Testis (tissue), 3 donors: ENCODE data around the gene WIPF3. TPM values are rescaled to one million over a fixed set of nuclear protein-coding genes. Genes with fewer than 3 reads are reported as not detected.
A peak's percentile ranks its signal among the peaks of the same experiment; 100 is the strongest.

ENCODE experiments used
- DNase-seq: peaks from one replicate; pipeline ENCODE4 v3.0.0-alpha.2; 2019
- H3K27ac ChIP-seq, 2 donors: fragments of 200-600 bp; sonication (generic); one replicate each; pipeline ENCODE4 v1.5.1; 2019
- H3K27me3 ChIP-seq: fragments of 200-600 bp; sonication (generic); one replicate; pipeline ENCODE4 v1.5.1; 2019
- H3K36me3 ChIP-seq: fragments of 200-600 bp; sonication (generic); one replicate; pipeline ENCODE4 v1.5.1; 2017; ENCODE audit warnings: low read depth; ENCODE audit errors: missing control alignments
- H3K4me1 ChIP-seq: fragments of 200-600 bp; sonication (generic); one replicate; pipeline ENCODE4 v1.5.1; 2019
- H3K4me3 ChIP-seq, 2 donors: fragments of 200-600 bp; sonication (generic); one replicate each; pipeline ENCODE4 v1.5.1; 2017 to 2019
- H3K9me3 ChIP-seq: fragments of 200-600 bp; sonication (generic); one replicate; pipeline ENCODE4 v1.5.1; 2017
- POLR2A ChIP-seq: fragments of 450-650 bp; IDR thresholded peaks from one replicate; pipeline ENCODE4 v1.6.1; 2017; ENCODE audit warnings: antibody characterized with exemption, mild to moderate bottlenecking, moderate library complexity
- WGBS, 2 donors: methylation state at CpG; one replicate each; pipeline ENCODE4 v1.1.5; 2018; 5-methylcytosine and 5-hydroxymethylcytosine counted together
- intact Hi-C: fragments of 100-400 bp; cut with DNase I; formaldehyde crosslinking; loops from one replicate; pipeline ENCODE4 v1.15.1; 2023; ENCODE audit warnings: low total_unique reads
- polyA plus RNA-seq: library from polyadenylated mRNA; stranded (reverse); fragments of 350-450 nt; fragmentation: Illumina TruSeq; extraction: RNeasy Lipid Tissue Mini Kit (QIAGEN cat#74804); gene quantifications from one replicate; pipeline ENCODE4 v1.2.3, GENCODE V29; 2014; ENCODE audit warnings: low read depth, low replicate concordance; ENCODE audit not compliant: insufficient read depth
- total RNA-seq, 2 donors: library from RNA; depleted of rRNA; stranded (reverse); fragments of >200 nt; gene quantifications; one replicate each; pipeline ENCODE4 v1.2.3, GENCODE V29; 2016
- TF ChIP-seq, protein P1 (sequence below), 3 experiments: fragments of 450-650 bp in 2 of 3; fragments of 200-600 bp in 1 of 3; sonication (generic) in 1 of 3; IDR thresholded peaks; one replicate each; pipeline ENCODE4 v1.5.1; 2016 to 2019; ENCODE audit warnings: antibody characterized with exemption in 3 of 3, mild to moderate bottlenecking in 2 of 3, moderate library complexity in 1 of 3

The WIPF3 gene
- total and polyA plus RNA-seq, 3 donors from 2014 or later = 42.7 to 110 (median 80.7) TPM

DNA sequence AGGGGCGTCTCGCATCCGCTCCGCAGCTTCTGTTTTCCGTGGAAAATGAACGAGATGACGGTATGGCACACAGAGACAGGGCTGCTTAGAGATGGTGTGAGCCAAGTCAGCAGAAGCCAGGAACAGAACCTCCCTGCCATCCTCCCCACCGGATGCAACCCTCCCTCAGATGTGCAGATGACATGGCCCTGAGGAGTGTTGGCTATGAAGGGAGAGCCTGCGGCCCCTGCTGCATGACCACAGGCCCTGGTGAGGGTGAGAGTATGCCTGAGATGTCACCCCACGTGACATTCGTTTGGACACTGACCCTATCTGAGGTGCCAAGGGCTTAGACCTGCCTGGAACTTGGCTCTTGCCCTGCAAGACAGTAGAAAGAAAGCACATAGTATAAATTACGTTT lies 29.4 kb downstream of the WIPF3 start:
- H3K27me3 ChIP-seq = no peaks in the 10 kb centered on the region
- intact Hi-C loops = no loop called here
- H3K27ac ChIP-seq = peak overlapping the region; percentile 33 to 52
- 68 to 72% methylated on average over 9 to 12 of the region's 12 CpGs for WGBS, 2 donors
- TF ChIP-seq, protein P1, sequence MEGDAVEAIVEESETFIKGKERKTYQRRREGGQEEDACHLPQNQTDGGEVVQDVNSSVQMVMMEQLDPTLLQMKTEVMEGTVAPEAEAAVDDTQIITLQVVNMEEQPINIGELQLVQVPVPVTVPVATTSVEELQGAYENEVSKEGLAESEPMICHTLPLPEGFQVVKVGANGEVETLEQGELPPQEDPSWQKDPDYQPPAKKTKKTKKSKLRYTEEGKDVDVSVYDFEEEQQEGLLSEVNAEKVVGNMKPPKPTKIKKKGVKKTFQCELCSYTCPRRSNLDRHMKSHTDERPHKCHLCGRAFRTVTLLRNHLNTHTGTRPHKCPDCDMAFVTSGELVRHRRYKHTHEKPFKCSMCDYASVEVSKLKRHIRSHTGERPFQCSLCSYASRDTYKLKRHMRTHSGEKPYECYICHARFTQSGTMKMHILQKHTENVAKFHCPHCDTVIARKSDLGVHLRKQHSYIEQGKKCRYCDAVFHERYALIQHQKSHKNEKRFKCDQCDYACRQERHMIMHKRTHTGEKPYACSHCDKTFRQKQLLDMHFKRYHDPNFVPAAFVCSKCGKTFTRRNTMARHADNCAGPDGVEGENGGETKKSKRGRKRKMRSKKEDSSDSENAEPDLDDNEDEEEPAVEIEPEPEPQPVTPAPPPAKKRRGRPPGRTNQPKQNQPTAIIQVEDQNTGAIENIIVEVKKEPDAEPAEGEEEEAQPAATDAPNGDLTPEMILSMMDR (IDR thresholded peaks at IDR 0.05) = no peak
- TF ChIP-seq POLR2A = no peak
- peaks cover 21% of the 10 kb centered on the region for H3K4me1 ChIP-seq
- H3K9me3 ChIP-seq = no peaks in the 10 kb centered on the region
- no peak for DNase-seq
- H3K36me3 ChIP-seq = no peaks in the 10 kb centered on the region
- no peak overlapping the region for H3K4me3 ChIP-seq

DNA sequence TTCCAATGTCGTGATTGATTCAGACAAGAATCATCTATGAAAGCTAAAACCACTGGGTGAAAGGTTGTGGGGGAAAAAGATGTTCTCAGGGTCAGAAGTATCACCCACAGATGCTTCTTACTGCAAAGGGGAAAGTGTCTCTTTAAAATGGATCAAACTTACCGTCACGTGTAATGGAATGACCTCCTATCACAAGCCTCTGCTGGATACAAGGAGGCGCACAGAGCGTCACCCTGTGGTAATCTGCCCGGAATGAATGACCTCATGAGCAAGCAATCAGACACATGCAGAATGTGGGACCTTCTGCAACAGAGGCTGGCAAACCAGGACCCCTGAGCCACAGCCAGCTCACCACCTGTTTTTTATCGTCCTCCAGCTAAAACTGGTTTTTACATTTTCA lies 33.0 kb downstream of the WIPF3 start:
- H3K27me3 ChIP-seq = no peaks in the 10 kb centered on the region
- peak; percentile 91 for DNase-seq
- peak overlapping the region; percentile 64 to 71 for H3K27ac ChIP-seq
- H3K36me3 ChIP-seq = no peaks in the 10 kb centered on the region
- no peaks in the 10 kb centered on the region for H3K9me3 ChIP-seq
- intact Hi-C loops = no loop called here
- no peak overlapping the region for H3K4me3 ChIP-seq
- no peak for TF ChIP-seq POLR2A
- TF ChIP-seq, protein P1 (IDR thresholded peaks at IDR 0.05) = no peak
- peaks cover 46% of the 10 kb centered on the region for H3K4me1 ChIP-seq
- 28 to 43% methylated on average over 7 of the region's 7 CpGs for WGBS, 2 donors

DNA sequence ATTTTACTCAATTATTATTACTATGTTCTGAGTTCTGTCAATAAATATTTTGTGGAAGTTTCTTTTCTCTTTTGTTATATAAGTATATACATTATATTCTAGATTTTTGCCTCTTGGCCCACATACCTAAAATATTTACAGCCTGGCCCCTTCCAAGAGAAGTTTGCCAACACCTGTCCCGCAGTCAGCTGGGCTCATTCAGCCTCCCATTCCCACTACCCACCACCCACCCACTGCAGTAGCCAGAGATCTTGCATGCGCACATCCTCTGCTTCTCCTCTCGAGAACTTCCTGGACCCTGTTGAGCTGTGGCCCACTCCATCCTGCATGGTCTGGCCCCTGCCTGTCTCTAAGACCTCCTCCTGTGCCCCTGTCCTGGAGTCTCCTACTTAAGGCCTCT lies 33.6 kb downstream of the WIPF3 start:
- TF ChIP-seq, protein P1 (IDR thresholded peaks at IDR 0.05) = no peak
- TF ChIP-seq POLR2A = no peak
- no peak for DNase-seq
- Histone ChIP-seq H3K27ac (peak overlapping the region; percentile 64 to 71), H3K4me3 (no peak overlapping the region), H3K4me1 (peaks cover 46% of the 10 kb centered on the region), H3K27me3 (no peaks in the 10 kb centered on the region), H3K36me3 (no peaks in the 10 kb centered on the region), H3K9me3 (no peaks in the 10 kb centered on the region)
- intact Hi-C loops = no loop called here
- WGBS, 2 donors = 86 to 97% methylated on average over 3 of the region's 3 CpGs

DNA sequence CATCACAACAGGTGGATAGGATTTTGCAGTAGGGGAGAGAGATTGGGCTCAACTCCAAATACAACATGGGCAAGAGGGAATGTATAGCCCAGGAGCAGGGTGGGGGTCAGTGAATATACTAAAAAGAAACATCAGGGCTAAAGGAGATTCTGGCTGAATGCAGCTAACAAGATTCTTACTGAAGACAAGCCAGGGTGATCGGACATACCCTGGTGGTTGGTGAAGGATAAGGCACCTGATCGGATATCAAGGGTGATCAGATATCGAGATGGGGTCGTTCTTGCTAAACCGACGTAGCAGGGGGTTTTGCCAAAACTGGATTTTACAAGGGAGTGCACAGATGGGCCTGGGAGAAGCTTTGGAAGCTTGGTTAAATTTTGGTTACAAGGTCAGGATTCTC lies 34.4 kb downstream of the WIPF3 start:
- H3K9me3 ChIP-seq = no peaks in the 10 kb centered on the region
- TF ChIP-seq, protein P1 (IDR thresholded peaks at IDR 0.05) = no peak
- TF ChIP-seq POLR2A = no peak
- peaks cover 49% of the 10 kb centered on the region for H3K4me1 ChIP-seq
- intact Hi-C loops = no loop called here
- no peak for DNase-seq
- WGBS, 2 donors = 52 to 70% methylated on average over 6 of the region's 6 CpGs
- H3K36me3 ChIP-seq = no peaks in the 10 kb centered on the region
- H3K4me3 ChIP-seq = no peak overlapping the region
- no peaks in the 10 kb centered on the region for H3K27me3 ChIP-seq
- H3K27ac ChIP-seq = peak overlapping the region; percentile 64 to 71

DNA sequence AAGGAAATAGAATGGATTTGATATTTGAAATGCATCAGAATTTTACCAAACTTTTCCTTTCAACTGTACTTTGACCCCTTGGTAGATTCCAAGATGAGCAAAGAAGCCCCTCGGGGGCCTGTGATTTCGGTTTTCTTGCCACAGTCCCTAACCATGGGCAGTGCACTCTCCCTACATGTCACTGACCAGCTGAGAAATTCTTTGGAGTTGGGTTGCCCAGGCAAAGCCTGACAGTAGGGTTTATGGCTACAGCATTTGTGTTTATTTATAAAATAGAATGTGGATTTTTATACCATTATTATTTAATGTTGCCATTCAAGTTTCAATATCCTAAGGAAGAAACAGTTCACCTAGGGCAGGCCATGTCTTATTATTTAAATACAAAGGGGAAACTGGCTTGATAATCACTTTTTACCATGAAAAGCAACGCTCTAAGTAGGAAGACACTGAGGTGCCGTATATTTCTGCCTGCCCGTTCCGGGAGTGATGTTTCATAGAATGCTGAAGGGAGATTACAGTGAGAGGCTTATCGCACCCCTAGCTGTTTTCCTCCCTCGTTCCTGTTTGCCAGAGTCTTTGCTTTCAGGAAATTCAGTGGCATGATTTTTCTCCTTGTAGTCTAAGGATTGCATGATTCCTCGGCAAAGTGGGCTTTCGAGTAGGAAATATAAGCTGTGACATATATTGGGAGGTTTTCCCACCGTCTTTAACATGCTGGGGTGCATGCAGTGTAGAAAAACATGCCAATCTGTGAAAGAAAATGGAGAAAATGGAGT lies 35.8 kb downstream of the WIPF3 start:
- Histone ChIP-seq H3K27me3 (no peaks in the 10 kb centered on the region), H3K4me3 (no peak overlapping the region), H3K4me1 (peaks cover 62% of the 10 kb centered on the region), H3K27ac (peak overlapping the region; percentile 51 to 64), H3K9me3 (no peaks in the 10 kb centered on the region), H3K36me3 (no peaks in the 10 kb centered on the region)
- intact Hi-C loops = no loop called here
- peak; percentile 54 for DNase-seq
- TF ChIP-seq POLR2A = no peak
- TF ChIP-seq, protein P1 (IDR thresholded peaks at IDR 0.05) = no peak
- WGBS, 2 donors = 60 to 72% methylated on average over 11 of the region's 11 CpGs
